Pancreas (tissue), 10 donors: ENCODE data around the gene ZBED2. TPM values are rescaled to one million over a fixed set of nuclear protein-coding genes. Genes with fewer than 3 reads are reported as not detected.

Experiments used
- ATAC-seq, 4 donors: fragments of 200-7000 bp; cut with Tn5 transposase; one replicate each; pipeline versions ENCODE4 v1.8.0 to v1.9.1; 2020; ENCODE audit warnings: mild to moderate bottlenecking in 4 of 4, moderate library complexity in 4 of 4
- DNase-seq, 6 donors: peaks; one replicate each; pipeline ENCODE4 v3.0.0-alpha.2; 2020
- FAIRE-seq: peaks from 2 replicates; lab custom pipeline; 2012; peaks lifted over from hg19 to GRCh38; lab: Jason Lieb, UNC
- H3K27ac ChIP-seq, 4 donors: fragments of 200-600 bp; sonication (generic); 1 replicate in 3 of 4; 2 replicates in 1 of 4; pipeline versions ENCODE4 v1.5.0 to v1.8.0; 2020
- H3K27me3 ChIP-seq, 4 donors: fragments of 200-600 bp; one replicate each; pipeline ENCODE4 v1.8.0; 2021
- H3K36me3 ChIP-seq, 3 donors: fragments of 200-600 bp; sonication (generic) in 1 of 3; one replicate each; pipeline versions ENCODE4 v1.5.0 to v1.8.0; 2020 to 2021
- H3K4me1 ChIP-seq, 3 donors: fragments of 200-600 bp; one replicate each; pipeline ENCODE4 v1.8.0; 2021
- H3K4me3 ChIP-seq, 4 donors: fragments of 200-600 bp; sonication (generic) in 2 of 4; one replicate each; pipeline versions ENCODE4 v1.5.0 to v1.8.0; 2020 to 2021
- H3K9me3 ChIP-seq, 4 donors: fragments of 200-600 bp; one replicate each; pipeline ENCODE4 v1.8.0; 2021
- CTCF ChIP-seq, 4 donors: fragments of 200-600 bp; sonication (generic) in 3 of 4; IDR thresholded peaks; one replicate each; pipeline versions ENCODE4 v1.5.0 to v1.8.0; 2021; ENCODE audit warnings: antibody characterized with exemption in 4 of 4
- WGBS, 2 donors: extraction: QIAGEN DNeasy Blood & Tissue Kit; methylation state at CpG; one replicate each; pipeline ENCODE4 v1.1.7; 2013; 5-methylcytosine and 5-hydroxymethylcytosine counted together
- intact Hi-C, 3 donors: fragments of 100-400 bp; cut with DNase I; formaldehyde crosslinking; loops; one replicate each; pipeline versions ENCODE4 v1.11.1 to v1.14.2; 2022
- polyA plus RNA-seq, 2 donors: library from polyadenylated mRNA; stranded (reverse); fragments of 200-250 nt; gene quantifications; one replicate each; pipeline ENCODE4 v1.2.3, GENCODE V29; 2013
- total RNA-seq, 6 donors: library from RNA; stranded (reverse); fragmentation: NEBNext Ultra II Directional in 4 of 6; extraction: Animal tissue kit (Norgen Biotek cat#: 25700) in 4 of 6; gene quantifications; one replicate each; pipeline versions ENCODE4 v1.2.1 to v1.2.4, GENCODE V29; 2021 to 2023
- donor health status: healthy with polysubstance abuse.
- donor health status: DM: no; HTN: no; CAD: no; lungs with moderate emphysema.
- donor health status: DM: no; HTN: no; CAD: no.
- donor health status: control.
- donor health status: control.
- donor health status: Bipolar disorder and iron deficiency.
- donor health status: DM: yes; HTN: yes; CAD: no.
- donor health status: DM: no; HTN: no; CAD: no.
- donor health status: DM: no; HTN: no; CAD: no.
- donor health status: DM: yes; HTN: yes; CAD: no.

Gene ZBED2
- total and polyA plus RNA-seq, 8 donors, result 0.02 to 0.22 TPM; not detected in 6

- FAIRE-seq (no peak), DNase-seq (no peak), ATAC-seq (no peak)
- no peak overlapping the region for H3K4me3 ChIP-seq
- no peak overlapping the region for H3K27ac ChIP-seq
- no peak for TF ChIP-seq CTCF (IDR thresholded peaks at IDR 0.05)
- H3K27me3 ChIP-seq, result no peaks in the 10 kb centered on the region
- WGBS, 2 donors, result 32 to 35% methylated on average over 1 of the region's 1 CpG
- H3K36me3 ChIP-seq, result no peaks in the 10 kb centered on the region
- intact Hi-C loops, result no loop called here
- no peaks in the 10 kb centered on the region for H3K9me3 ChIP-seq
- no peaks in the 10 kb centered on the region for H3K4me1 ChIP-seq
Measured at GRCh38 chr3:111598139-111598538, 3.0 kb upstream of the ZBED2 start.

- H3K27ac ChIP-seq, result no peak overlapping the region
- intact Hi-C loops, result no loop called here
- no peak overlapping the region for H3K4me3 ChIP-seq
- ATAC-seq (no peak), DNase-seq (no peak), FAIRE-seq (no peak)
- no peak for TF ChIP-seq CTCF (IDR thresholded peaks at IDR 0.05)
- no peaks in the 10 kb centered on the region for H3K27me3 ChIP-seq
- no peaks in the 10 kb centered on the region for H3K4me1 ChIP-seq
- H3K9me3 ChIP-seq, result no peaks in the 10 kb centered on the region
- 88 to 91% methylated on average over 4 of the region's 4 CpGs for WGBS, 2 donors
- H3K36me3 ChIP-seq, result no peaks in the 10 kb centered on the region
Measured at GRCh38 chr3:111596328-111596727, 1.2 kb upstream of the ZBED2 start.

- Histone ChIP-seq H3K4me3 (no peak overlapping the region), H3K4me1 (no peaks in the 10 kb centered on the region), H3K9me3 (no peaks in the 10 kb centered on the region), H3K36me3 (no peaks in the 10 kb centered on the region), H3K27ac (no peak overlapping the region), H3K27me3 (no peaks in the 10 kb centered on the region)
- 0% methylated on average over 1 of the region's 1 CpG for WGBS, 2 donors
- DNase-seq, result no peak
- no peak for TF ChIP-seq CTCF (IDR thresholded peaks at IDR 0.05)
- no peak for FAIRE-seq
- ATAC-seq, result no peak
- intact Hi-C loops, result no loop called here
Measured at GRCh38 chr3:111594781-111595180, 365 bp downstream of the ZBED2 start.

GRCh38 chr3:111594205-111594604 lies 941 bp downstream of the ZBED2 start:
- 89% methylated on average over 2 of the region's 2 CpGs for WGBS, 2 donors
- Histone ChIP-seq H3K9me3 (no peaks in the 10 kb centered on the region), H3K27ac (no peak overlapping the region), H3K4me3 (no peak overlapping the region), H3K27me3 (no peaks in the 10 kb centered on the region), H3K36me3 (no peaks in the 10 kb centered on the region), H3K4me1 (no peaks in the 10 kb centered on the region)
- no peak for TF ChIP-seq CTCF (IDR thresholded peaks at IDR 0.05)
- intact Hi-C loops, result no loop called here
- no peak for FAIRE-seq
- ATAC-seq, result no peak
- no peak for DNase-seq

GRCh38 chr3:111593666-111594065 lies 1.5 kb downstream of the ZBED2 start:
- no peak for TF ChIP-seq CTCF (IDR thresholded peaks at IDR 0.05)
- ATAC-seq (no peak), DNase-seq (peak in 1 of 6 donors; percentile 50), FAIRE-seq (no peak)
- no peak overlapping the region for H3K27ac ChIP-seq
- WGBS, 2 donors, result 88 to 92% methylated on average over 9 of the region's 9 CpGs
- H3K36me3 ChIP-seq, result no peaks in the 10 kb centered on the region
- intact Hi-C loops, result no loop called here
- H3K9me3 ChIP-seq, result no peaks in the 10 kb centered on the region
- H3K4me1 ChIP-seq, result no peaks in the 10 kb centered on the region
- H3K4me3 ChIP-seq, result no peak overlapping the region
- H3K27me3 ChIP-seq, result no peaks in the 10 kb centered on the region
